HG03460 (cell line): ENCODE measurements around the gene KIAA1549.
"Not testable (repeated sequence)": the region's sequence is repeated elsewhere in the genome, so short reads cannot be mapped to it uniquely, and the experiment has no call there.

ENCODE experiments used
- ATAC-seq: cut with Tn5 transposase; IDR thresholded peaks from one replicate; pipeline ENCODE4 v1.9.1; 2021; ENCODE audit not compliant: unreplicated experiment

The KIAA1549 gene

DNA sequence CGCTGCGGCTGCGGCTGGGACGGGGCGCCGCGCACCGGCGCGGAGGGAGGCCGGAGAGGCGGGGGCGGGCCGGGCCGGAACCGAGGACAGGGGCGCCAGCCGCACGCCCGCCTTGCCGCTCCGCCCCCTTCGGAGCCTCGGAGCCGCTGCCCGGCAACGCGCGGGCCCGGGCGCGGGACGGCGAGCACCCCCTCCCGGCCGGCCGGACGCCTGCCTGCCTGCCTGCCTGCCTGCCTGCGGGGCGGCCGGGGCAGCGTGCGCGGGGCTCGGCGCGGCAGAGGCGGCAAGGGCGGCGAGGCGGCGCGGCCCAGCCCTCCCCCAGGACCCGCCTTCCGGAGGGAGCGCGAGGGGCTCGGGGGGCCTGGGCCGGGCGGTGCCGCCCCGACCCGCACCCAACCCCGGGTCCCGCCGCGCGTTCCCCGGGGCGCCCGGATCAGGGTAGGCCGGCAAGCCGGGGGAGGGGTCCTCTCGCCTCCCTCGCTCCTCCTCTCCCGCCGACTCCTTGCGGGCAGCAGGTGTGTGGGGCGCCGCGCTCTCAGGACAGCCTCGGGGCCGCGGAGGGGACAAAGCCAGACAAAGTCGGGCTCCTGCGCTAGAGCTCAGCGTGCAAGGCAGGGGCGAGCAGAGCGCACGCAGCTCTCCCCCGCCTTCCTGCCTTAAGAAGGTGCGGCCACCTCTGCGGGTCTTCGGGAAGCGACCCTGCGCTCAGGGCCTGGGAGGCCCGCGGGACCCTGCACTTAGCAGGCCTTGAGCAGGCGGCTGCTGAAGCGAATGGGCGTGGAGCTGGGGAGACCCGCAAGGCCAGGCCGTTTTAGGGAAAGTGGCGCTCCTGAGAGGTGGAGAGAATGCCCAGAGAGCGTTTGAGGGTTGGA, at the start of gene KIAA1549:
KIAA1549 (minus strand) TSS at position 58 of the 872 bp plus-strand sequence. CDS start 120 bp downstream, outside the sequence.
- ATAC-seq, result peak; percentile 77

DNA sequence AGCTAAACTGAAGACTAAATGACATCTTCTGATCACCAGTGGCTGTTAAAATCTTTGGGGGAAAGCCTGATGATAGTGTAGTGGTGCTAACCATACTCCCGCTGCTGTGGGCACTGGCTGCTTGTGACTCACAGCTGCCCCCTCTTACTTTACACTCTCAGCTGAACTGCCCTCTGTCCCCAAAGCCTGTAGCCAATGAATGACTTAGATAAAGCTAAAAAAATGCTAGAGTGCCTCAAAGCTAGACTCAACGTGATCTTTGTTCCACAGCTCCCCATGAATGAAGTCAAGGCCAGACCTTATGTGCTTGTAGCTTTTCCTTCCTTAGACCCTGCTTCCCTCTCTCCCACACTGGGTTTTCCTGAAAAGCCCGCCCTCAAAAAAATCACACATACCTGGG, 48.2 kb upstream of the KIAA1549 start:
- ATAC-seq, result no peak

DNA sequence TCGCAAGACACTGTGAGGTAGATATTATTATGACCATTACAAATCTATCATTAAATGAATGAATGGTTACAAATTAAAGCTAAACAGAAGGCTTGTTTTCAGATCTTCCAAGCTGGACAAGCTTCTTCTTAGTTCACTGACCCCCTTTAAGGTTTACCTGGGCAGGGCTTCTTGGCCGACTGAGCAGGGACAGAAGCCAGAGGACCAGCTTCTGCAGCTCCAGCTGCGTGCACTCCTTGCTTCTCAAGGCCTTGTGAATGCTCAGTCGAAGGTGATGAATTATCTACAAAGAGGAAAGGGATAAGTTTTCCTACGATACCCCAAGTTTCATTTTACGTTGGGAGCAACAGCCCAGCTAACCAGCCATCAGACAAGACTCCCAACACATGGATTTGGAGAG, 45.4 kb upstream of the KIAA1549 start:
- ATAC-seq, result no peak

DNA sequence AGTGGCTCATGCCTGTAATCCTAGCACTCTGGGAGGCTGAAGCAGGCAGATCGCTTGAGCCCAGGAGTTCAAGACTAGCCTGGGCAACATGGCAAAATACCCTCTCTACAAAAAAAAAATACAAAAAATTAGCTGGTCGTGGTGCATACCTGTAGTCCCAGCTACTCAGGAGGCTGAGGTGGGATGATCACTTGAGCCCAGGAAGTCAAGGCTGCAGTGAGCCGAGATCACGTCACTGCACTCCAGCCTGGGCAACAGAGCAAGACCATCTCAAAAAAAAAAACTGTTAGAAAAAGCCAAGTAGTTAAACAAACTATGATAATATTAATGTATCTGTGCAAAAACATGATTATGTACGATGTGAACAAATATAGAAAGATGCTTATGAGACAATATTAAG, 44.7 kb upstream of the KIAA1549 start:
- not testable (repeated sequence) for ATAC-seq

DNA sequence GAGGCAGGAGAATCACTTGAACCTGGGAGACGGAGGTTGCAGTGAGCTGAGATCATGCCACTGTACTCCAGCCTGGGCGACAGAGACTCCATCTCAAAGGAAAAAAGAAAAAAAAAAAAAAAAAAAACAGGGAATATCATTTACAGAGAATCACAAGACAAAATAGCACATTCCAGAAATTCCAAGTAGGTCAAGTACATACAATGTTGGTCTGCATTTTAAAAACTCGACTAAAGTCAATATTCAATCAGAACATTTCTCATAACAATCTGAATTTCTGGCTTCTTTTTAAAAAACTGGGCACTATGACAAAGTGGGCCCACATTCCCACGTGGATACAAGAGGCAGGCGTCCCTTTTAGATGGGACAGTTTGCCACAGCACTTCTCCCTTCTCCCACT, 41.9 kb upstream of the KIAA1549 start:
- ATAC-seq, result no peak

DNA sequence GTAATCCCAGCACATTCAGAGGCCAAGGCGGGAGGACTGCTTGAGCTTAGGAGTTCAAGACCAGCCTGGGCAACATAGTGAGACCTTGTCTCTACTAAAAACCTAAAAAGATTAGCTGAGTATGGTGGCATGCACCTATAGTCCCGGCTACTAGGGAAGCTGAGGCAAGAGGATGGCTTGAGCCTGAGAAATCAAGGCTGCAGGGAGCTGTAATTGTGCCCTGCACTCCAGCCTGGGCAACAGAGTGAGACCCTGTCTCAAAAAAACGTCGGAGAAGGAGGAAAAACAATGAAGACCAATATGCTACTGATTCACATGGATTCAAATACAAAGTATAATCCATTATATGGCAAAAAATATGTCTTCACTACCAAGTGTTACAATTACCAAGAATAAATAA, 41.1 kb upstream of the KIAA1549 start:
- no peak for ATAC-seq

DNA sequence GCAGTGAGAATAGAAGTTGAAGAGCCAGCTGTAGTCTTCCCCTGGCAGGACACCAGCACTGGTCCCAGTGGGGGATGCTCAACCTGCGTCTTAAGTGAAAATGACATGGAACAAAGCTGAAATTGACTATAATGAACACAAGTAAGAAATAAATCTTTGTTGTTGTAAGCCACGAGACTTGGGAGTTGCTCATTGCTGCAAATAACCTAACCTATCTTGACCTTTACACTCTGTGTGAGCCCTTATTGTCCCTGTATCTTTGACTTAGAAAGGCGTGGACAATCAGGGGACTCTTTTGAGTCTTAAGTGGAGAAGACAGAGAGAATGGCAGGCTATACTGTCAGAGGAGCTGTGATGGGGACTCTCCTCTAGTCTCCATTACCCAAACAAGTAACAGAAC, 37.7 kb upstream of the KIAA1549 start:
- no peak for ATAC-seq

DNA sequence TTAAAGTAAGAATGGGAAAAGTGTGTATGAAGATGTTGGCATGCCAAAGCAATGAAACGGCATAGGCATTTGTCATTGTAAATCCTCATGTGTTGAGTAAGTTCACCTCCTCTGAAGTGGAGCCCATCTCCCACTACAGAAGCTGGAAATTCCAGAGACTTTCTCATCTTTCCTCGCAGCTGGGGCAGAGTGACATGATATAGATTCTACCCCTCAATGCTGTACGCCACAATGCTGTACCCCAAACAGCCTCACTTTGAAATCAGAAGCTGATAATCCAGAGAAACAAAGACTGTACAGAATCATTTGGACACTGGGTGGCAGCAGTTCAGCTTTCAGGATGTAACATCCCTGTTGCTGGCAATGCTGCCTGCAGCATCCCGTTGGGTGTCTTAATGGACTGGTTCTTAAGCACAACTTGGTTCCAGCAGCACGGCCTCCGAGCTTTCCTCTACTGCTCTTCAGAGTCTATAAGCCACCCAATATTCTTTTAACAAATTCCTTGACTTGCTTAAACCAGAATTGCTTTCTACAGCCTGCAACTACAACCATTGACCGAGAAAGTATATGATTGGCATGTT, 35.8 kb upstream of the KIAA1549 start:
- ATAC-seq, result peak; percentile 88

DNA sequence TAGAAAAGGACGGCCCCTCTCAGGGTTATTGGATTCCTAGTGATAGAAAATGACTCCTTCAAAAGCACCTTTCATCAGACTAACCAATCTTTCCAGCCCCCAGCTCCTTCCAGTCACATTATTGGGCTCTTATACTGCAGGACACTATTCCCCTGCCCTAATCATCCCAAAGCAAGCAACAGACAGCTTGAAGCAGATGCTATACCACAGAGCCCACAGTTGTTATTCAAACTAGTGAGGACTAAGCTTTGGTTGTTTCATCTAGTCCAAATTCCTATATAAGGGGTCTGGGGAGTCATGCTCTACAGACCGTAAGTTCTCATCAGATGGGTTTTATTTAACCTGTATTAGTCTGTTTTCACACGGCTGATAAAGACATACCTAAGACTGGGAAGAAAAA, 30.2 kb upstream of the KIAA1549 start:
- ATAC-seq, result no peak

DNA sequence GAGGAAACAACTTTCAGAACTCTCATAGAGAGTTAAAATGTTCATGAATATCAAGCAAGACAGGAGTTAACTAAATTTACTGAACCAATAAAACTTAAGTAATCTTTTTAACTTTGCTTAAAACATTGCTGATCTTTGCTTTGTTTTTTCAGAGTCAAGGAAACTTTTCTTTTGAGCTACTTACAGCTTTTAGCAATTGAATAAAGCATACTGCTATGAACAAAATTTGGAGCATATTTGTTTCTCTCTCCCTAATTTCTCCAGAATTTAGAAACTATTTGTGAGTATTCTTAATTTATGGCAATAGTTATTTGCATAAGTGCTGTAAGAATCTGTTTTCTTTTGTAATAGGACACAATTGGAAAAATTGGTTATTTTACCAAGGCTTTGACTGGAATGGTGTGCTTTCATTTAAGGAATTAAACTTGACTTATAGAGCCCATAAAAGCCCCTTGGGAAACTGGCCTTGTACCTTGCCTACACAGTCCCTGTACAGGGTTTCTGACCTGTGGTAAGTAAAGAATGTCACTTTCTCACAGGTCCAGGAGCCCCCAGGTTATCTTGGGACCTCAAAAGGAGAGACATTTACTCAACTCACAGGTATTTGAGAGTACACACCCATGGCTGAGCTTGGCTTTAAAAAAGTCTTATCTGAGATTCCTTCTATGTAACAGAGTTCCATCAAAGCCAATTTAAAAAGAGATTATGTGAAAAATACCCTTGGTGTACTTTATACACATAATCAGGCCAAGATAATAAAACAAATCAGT, 23.3 kb upstream of the KIAA1549 start:
- ATAC-seq, result no peak

DNA sequence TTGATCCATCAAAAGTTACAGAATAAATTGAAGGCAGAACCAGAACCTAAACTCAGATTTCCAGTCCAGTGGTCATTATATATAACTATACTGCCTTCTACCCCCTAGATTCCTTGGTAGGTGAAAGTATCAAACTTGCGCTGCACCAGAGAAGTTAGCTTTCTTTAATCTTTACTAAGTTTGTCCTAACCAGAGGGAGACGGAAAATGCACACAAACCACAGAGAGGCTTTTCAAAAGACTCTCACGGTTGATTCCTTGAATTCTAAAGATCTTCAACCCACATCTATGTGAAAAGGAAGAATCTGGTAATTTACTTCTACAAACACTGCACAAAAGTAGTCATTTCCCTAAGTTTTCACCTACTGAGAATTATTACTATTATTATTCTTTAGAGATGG, 18.2 kb upstream of the KIAA1549 start:
- ATAC-seq, result no peak

DNA sequence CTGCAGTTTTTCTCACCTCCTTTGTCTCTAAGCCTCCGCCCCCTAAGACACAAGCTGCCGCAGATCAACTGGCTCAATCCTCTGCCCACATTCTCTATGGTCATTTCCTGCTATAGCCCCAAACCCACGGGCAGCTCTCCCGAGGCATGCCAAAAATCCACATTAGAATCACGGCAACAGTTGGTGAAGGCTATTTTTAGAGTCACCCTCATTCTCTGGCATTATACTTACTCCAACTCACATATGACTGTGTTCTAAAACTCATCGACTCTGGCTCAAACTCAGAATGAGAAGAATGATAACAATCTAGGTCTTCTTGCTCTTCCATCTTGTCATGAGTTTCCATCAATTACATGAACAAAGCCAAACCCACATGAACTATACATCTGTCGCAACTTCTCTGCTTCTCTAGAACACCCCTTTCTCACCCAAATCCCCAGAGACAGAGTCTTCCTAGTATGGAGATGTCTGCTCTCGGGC, 10.9 kb upstream of the KIAA1549 start:
- ATAC-seq, result no peak

DNA sequence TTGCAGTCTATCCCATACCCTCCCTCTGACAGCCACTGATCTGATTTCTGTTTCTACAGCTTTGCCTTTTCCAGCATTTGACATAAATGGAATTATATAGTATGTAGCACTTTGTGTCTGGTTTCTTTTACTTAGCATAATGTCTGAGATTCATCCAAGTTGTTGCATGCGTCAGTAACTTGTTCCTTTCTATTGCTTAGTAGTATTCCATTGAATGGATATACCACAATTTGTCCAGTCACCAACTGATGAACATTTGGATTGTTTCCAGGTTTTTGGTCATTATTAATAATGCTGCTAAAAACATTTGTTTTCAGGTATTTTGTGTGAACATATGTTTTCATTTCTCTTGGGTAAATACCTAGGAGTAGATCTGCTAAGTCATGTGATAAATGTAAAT, 6.5 kb upstream of the KIAA1549 start:
- no peak for ATAC-seq

DNA sequence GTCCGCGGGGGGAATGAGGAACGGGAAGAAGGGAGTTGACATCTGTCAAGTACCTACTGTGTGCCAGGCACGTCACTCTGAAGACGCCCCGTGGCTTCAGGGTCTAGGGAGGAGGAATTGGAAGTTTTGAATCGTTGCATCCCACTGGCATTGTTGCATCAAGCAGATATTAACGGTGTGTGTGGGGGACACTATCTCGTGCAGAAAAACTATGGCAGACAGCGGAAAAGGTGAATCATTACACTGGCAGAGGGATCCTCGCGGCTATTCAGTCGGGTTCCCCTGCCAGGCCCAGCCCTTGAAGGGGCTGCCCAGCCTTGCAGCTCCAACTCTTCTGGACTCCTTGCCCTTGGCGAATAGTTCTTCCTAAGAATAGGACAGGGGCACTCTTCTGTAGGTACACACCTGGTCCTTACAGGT, 1.0 kb upstream of the KIAA1549 start:
- ATAC-seq, result no peak

DNA sequence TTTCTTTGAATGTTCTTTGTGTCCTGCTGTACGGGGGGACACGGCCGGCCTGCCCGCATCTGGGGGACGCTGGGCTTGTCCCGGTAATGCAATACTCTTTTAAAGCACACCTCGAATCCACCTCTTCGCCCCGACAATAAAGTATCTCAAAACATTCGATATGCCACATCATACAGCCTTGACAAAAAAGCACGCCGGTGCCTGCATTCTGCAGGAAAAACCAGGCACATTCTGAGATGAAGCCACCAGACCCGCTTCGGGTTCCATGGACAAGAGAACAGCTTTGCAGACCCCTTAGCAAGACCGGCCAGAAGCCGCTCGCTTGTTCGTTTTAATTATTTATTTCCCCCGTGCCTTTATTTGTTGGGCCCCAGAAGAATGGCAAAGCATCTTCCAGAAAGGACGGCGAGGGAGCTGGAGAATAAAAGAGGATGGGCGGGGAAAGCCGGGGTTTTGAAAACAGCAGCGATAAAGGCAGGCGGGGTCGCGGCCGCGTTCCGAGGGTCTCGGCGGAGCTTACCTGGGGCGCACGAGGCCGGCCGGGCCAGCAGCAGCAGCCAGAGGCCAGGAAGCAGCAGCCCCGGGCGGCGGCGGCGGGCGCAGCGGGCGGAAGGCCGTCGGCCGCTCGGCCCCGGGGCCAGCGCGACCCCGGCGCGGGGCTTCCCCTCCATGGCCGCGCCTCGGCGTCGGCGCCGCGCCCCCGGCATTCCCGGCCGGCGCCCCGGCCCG, 462 bp downstream of the KIAA1549 start:
- peak; percentile 45 for ATAC-seq

DNA sequence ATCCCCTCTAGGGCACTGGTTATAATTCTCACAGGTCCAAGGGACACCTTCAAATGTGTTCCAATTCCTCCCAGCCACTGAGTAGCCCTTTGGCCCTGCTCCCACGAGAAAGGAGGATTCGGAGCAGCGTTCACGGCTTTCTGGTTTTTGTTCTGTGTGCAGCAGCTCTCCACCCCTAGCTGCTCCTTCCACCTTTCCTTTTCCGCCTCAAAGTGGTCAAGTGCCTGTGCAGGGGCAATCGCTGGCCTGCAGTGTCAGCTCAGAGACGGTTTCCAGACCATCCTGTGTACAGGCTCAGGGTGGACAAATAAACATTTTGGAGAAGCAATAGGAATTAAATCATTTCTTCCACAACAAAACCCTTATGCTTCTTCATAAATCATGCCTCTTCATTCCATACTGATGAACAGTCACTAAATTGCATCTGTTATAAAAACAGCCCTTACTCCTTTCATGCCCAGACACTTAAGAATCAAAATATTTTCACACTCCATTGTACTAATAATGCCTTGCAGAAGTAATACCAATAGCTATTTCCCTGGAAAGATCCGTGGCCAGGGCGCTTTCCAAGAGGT, 1.1 kb downstream of the KIAA1549 start:
- ATAC-seq, result no peak

DNA sequence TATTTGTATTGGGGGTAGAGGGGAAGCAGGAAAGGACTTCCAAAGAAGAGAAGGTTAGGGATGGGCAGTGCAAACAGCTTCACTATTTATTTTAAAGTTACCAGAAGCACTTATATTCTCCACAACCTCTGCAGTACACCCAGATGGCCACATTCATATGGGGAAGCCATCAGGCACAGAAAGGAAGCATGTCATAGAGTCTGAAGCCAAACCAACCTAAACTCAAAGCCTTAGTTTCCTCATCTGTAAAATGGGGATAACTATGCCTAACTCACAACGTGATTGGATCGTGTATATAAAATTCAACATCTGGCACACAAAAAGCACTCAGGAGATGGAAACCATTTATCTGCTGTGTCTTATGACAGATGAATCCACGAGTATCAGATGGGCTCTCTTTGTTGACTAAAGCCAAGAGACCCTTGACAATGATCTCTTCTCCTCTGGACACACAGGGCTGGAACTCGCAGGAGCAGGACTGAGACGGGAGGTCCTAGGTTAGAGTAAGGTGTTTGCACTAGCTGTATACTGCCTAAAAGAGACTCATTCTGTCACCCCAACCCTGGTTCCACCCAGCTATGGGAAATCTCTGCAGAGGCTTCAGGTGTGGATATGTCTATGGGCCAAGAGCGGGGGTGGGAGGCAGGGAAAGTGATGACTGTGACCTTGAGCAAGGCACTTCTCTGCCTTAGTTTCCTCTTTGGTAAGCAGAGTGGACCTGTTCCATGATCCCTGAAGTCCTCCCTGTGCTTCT, 1.8 kb downstream of the KIAA1549 start:
- ATAC-seq, result no peak

DNA sequence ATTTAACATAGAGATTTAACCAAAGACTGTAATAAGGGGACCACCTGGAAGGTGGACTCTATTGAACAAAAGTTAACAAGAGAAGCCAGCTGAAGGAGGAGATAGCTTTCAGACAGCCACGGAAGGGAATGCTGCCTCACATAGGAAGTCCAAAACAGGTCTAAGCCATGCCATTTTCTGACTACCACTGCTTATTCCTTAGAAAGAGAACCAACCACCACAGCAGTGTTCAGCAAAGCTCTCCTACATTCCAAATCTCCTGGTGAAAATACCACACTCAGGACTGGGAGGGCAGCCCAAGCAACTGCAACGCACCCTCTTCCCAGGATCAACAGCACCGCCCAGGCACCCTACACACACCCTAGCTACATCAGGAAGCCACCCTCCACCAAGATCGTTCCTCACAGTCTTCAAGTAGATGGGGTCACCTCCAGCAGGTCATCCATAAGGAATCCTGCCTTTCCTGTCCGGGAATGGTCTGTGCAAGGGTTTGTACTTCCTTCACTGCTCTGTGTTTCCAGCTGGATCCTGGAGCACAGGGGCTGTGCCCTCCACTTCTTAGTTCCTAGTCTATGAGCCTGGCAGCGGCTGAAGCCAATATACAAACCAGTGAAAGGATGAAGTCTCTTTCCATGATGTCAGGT, 2.5 kb downstream of the KIAA1549 start:
- ATAC-seq, result no peak

DNA sequence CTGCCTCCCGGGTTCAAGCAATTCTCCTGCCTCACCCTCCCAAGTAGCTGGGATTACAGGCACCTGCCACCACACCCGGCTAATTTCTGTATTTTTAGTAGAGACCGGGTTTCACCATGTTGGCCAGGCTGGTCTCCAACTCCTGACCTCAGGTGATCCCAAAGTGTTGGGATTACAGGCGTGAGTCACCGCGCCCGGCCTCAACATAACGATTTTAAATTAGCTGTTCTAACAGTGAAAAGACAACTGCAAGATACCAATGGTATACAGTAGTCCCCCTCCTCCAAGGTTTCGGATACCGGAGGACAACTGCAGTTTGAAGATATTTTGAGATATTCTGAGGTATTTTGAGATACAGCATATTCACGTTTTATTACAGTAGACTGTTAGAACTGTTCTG, 5.0 kb downstream of the KIAA1549 start:
- ATAC-seq, result not testable (repeated sequence)
